HG03135 (cell line): Measurements from ENCODE around the gene RNU6-9.
"Not testable (repeated sequence)": the region's sequence is repeated elsewhere in the genome, so short reads cannot be mapped to it uniquely, and the experiment has no call there.

Experiments used
- ATAC-seq: cut with Tn5 transposase; IDR thresholded peaks from one replicate; pipeline ENCODE4 v1.9.1; 2021; ENCODE audit warnings: mild to moderate bottlenecking, moderate library complexity; ENCODE audit not compliant: unreplicated experiment

RNU6-9 gene

DNA sequence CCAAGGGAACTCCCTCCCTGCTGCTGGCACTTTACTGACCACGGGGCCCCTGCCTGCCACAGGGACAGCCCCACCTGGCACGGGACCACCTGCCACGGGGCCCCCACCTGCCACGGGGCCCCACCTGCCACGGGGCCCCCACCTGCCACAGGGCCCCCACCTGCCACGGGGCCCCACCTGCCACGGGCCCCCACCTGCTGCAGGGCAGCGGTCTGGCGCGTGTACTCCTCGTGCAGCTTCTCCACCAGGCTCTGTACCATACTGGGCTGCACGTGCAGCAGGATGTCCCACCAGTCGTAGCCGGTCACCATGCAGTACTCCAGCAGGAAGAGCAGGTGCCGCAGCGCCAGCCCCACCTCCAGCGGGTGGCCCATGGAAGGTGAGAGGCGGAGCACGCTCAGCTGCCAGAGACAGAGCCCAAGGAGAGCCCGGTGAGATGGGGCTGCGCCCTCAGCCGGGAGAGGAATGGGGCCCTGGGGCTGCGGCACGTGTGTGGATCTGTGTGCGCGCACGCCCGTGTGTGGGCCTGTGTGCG lies 16.4 kb upstream of the RNU6-9 start:
- no peak for ATAC-seq

DNA sequence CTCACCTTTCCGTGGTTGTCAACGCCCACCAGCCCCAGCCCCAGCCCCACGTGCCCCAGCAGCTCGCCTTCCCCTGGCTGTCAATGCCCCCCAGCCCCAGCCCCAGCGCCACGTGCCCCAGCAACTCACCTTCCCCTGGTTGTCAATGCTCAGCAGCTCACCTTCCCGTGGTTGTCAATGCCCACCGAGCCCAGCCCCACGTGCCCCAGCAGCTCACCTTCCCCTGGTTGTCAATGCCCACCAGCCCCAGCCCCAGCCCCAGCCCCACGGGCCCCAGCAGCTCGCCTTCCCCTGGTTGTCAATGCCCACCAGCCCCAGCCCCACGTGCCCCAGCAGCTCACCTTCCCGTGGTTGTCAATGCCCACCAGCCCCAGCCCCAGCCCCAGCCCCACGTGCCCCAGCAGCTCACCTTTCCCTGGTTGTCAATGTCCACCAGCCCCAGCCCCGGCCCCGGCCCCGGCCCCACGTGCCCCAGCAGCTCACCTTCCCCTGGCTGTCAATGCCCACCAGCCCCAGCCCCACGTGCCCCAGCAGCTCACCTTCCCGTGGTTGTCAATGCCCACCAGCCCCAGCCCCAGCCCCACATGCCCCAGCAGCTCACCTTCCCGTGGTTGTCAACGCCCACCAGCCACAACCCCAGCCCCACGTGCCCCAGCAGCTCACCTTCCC lies 15.2 kb upstream of the RNU6-9 start:
- not testable (repeated sequence) for ATAC-seq

DNA sequence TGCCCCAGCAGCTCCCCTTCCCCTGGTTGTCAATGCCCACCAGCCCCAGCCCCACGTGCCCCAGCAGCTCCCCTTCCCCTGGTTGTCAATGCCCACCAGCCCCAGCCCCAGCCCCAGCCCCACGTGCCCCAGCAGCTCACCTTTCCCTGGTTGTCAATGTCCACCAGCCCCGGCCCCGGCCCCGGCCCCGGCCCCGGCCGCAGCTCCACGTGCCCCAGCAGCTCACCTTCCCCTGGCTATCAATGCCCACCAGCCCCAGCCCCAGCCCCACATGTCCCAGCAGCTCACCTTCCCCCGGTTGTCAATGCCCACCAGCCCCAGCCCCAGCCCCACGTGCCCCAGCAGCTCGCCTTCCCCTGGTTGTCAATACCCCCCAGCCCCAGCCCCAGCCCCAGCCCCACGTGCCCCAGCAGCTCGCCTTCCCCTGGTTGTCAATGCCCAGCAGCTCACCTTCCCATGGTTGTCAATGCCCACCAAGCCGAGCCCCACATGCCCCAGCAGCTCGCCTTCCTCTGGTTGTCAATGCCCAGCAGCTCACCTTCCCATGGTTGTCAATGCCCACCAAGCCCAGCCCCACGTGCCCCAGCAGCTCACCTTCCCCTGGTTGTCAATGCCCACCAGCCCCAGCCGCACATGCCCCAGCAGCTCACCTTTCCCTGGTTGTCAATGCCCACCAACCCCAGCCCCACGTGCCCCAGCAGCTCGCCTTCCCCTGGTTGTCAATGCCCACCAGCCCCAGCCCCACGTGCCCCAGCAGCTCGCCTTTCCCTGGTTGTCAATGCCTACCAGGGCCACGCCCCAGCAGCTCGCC lies 14.3 kb upstream of the RNU6-9 start:
- ATAC-seq = not testable (repeated sequence)

DNA sequence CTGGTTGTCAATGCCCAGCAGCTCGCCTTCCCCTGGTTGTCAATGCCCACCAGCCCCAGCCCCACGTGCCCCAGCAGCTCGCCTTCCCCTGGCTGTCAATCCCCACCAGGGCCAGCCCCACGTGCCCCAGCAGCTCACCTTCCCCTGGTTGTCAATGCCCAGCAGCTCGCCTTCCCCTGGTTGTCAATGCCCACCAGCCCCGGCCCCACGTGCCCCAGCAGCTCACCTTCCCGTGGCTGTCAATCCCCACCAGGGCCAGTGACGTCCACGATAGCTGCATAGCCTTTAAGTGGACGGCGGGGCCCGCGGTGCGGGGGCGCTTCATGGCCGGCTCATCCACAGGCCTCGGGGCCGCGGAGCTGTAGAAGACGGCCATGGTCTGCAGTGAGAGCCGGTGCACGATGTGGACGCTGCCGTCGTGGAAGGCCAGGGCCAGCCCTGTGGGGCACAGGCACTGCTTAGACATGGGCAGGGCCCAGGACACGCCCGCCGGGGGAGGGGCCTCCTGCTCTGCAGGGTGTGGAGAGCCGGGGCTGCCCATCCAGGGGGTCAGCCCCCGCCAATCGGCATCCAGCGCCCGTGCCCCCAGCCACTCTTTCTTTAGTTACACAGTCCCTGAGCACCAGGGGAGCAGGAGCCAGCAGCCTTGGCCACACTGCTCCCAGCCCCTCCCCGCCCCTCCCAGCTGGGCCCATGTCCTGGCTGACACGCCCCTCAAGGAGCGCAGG lies 13.4 kb upstream of the RNU6-9 start:
- no peak for ATAC-seq

DNA sequence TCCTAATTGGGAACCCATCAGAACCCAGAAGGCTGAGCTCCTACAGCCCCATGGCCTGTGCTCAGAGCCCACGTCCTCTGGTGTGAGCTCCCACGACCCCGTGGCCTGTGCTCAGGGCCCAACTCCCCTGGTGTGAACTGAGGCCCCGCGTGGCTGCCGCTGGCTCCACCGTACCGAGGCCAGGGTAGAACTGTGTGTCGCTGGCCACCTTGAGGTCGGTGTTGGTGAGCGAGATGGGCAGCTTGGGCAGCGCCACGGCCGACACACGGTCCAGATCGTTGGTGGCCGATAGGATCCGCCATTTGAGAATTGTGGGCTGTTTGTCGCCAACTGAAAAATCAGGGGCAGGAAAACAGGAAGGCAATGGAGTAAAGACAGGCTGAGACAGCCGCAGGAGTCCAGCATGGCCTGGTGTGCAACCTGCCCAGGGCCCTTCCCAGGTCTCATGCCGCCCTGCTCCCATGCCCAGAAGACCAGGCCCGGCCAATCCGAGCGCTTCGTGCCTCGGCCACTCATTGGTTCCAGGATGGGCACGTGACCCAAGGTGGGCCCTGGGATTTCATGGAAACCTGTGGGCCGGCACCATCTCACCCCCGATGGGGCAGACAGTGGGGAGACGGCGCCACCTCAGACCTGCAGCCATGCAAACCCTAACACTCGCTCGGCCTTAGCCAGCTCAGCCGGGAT lies 11.8 kb upstream of the RNU6-9 start:
- ATAC-seq = no peak

DNA sequence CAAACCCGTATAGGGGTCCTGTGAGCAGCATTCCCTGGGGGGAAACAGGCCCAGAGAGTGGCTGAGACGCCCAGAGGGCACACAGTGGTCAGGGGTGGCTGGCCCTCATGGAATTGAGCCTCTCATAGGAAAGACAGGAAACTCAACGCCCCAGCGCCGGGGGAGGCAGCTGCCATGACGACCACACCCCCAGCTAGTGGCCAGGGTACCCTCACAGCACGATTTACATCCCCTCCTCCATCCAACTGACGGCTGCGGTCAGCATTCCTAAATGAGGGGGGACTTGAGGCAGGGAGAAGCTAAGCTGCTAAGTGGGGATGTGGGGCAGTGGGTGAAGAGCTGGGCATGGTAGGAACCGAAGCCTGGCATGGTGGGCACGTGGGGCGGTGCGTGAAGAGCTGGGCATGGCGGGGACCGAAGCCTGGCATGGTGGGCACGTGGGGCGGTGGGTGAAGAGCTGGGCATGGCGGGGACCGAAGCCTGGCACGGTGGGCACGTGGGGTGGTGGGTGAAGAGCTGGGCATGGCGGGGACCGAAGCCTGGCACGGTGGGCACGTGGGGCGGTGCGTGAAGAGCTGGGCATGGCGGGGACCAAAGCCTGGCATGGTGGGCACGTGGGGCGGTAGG lies 10.3 kb upstream of the RNU6-9 start:
- ATAC-seq = no peak

DNA sequence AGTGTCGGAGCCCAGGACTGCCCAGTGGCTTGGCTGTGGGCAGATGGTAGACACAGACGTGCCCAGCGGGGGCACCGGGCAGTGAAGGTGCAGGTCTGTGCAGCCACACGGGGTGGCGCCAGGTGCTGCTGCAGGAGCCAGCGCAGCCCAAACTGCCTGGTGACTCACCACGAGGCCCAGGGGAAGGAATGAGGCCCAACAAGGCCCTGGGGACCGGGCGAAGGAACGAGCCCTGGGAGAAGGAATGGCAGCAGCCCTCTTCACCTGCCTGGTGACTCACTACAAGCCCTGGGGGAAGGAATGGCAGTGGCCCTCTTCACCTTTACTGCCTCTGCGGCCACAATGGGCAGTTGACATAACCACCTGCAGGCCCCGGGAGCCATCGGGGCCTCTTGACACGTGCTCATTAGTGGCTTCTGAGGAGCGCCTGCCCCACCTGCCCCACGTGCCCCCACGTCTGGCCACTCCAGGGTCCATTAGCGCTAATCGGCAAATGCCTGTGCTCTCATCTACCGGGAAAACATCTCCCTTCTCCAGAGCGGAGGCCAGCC lies 9.5 kb upstream of the RNU6-9 start:
- ATAC-seq = no peak

DNA sequence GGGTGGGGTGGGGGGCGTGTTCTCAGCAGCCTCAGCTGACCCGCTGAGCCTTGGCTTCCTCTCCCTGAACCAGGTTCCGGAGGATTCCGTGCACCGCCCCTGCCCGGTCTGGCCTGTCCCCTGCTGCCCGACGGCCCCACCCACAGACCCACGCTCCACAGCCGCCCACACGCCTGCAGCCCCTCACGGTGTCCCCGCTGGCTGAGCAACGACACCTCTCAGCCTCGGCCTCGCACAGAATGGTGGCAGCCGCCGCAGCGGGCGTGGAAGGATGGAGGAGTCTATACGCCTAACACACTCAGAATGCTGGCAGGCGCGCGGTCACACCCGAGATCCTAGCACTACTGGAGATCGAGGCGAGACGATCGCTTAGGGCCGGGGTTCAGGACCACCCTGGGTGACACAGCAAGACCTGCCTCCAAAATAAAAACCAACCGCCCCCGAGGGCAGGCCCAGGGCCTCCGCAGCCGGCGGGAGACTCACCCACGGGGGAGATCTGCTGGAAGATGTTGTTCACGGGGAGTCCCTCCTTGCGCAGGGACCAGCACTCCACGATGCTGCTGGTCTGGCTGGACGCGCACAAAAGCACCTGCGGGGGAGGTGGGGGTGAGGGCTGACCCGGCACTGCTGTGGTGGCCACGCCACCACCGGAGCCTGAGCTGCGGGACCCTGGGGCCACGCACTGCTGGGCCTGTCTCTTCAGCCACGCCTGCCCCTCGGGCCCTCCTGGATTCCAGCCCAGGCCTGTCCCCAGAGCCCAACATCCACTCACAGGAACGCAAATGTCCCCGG lies 8.7 kb upstream of the RNU6-9 start:
- ATAC-seq = no peak

DNA sequence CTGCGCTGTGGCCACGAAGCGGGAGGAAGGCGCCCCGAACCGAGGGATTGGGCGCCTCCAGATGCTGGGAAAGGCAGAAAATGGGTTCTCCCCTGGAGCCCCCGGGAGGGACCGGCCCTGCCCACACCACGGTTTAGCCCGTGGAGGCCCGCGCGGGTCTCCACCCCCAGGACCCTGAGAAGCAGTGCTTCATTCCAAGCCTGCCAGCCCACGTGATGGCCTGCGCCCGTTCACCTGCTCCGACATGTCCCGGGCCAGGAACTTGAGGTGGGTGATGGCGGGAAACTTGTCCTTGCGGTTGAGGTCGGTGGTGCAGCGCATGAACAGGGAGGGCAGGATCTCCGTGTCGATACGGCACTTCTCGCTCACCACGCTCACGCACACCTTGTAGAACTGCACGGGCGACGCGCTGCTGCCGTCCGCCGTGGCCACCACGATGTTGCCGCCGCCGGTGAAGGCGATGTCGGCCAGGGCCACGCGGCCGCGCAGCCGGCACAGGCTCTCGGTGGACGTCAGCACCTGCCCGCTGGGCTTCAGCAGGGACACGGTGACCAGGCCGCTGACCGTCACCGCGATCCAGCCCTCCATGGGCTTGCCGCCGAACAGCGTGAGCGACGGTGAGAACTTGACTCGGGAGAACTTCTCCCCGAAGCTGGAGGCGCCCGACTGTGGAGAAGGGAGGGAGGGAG lies 7.6 kb upstream of the RNU6-9 start:
- no peak for ATAC-seq

DNA sequence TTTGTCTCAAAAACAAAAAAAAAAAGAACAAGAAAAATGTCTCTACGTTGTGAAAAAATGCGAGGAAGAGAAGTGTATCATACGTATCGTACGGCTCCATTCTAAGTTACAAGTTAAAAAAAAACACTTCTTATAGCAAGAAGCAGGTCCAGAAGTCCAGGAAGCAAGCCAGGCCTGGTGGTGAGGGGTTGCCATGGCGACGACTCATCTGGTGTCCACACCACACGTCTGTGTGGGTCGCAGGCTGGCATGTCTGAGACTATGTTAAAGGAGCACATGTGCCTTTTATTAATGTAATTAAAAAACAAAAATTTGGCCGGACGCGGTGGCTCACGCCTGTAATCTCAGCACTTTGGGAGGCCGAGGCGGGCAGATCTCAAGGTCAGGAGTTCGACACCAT lies 6.2 kb upstream of the RNU6-9 start:
- no peak for ATAC-seq

DNA sequence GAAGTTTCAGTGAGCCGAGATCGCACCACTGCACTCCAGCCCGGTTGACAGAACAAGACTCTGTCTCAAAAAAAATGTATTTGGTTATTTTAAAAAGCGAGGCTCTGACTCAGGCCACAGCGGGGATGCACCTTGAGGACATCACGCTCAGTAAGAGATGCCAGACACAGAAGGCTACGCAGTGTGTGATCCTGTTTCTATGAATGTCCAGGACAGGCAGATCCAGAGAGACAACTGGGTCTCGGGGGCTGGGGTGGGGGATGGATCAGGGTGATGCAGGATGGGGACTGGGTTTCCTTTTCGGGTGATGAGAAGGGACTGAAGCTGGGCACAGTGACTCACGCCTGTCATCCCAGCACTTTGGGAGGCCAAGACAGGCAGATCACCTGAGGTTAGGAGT lies 5.7 kb upstream of the RNU6-9 start:
- ATAC-seq = no peak

DNA sequence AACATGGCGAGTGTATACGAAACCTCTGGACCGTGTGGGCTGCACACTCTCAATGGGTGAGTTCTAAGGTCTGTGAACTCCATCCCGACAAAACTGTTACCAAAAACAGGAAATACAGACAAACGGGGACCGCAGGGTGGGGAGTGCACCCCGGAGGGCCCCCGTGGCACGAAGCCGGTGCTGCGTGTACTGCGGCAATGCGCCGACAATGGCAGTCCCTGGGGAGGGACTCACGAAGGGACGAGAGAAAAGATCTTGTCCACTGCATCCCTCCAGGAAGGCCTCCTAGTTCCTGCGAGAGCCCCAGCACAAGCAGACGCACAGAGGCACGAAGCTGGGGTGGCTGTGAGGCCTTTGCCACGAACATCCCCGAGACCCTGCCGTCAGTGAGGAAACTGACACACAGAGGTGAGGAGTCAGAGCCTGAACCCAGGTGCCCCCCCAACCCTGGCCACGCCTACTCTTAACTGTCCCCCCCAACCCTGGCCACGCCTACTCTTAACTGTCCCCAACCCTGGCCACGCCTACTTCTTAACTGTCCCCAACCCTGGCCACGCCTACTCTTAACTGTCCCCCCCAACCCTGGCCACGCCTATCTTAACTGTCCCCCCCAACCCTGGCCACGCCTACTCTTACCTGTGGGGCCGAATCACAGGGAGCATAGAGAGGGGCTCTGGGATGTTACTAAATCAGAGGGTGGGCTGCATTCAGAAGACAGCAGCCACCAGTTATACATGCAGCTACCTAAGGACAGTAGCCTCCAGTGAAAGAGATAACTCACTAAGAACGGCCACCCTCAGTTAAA lies 4.5 kb upstream of the RNU6-9 start:
- no peak for ATAC-seq

DNA sequence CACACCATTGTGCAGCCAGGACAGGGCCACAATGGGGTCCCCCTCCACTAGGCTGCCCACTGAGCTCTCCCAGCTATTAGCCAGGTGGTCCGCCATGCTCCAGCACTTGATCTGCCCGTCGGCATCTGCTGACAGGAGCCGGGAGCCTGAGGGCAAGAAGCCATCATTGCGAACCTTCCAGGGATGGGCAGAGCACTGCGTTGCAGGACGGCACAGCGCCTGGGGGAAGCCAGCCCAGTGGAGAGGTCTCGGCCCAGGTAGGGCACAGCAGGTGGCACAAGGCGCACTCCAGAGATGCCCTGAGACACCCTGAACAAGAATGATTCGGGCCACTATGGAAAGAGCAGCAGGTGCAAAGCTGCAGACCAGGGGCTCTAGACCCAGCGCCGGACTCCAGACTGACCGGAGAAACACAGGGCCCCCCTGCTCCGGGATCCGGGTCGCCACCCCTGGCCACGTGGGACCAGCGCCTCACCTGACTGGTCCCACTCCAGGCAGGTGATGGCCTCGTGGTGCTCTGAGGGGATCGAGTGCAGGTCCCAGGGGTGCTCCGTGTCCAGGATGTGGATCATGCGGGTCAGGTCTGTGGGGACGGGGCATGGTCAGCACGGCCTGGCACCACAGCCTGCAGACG lies 3.5 kb upstream of the RNU6-9 start:
- ATAC-seq = no peak

DNA sequence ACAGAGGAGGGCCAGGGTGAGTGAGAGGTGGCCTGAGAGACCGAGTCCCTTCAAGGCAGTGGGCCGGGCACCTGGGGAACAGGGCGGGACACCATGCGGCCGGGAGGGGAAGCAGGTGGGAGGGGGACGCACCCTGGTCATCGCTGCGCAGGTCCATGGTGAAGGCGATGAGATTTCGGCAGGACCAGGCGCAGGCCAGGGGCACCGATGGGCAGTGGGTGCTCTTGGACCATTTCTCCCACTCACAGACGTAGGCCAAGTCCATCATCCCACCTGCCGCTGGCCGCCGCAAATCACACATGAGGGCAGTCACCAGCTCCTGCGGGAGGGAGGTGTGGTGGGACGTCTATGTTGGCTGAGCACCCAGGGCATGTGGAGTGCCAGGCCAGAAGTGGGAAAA lies 2.5 kb upstream of the RNU6-9 start:
- no peak for ATAC-seq

DNA sequence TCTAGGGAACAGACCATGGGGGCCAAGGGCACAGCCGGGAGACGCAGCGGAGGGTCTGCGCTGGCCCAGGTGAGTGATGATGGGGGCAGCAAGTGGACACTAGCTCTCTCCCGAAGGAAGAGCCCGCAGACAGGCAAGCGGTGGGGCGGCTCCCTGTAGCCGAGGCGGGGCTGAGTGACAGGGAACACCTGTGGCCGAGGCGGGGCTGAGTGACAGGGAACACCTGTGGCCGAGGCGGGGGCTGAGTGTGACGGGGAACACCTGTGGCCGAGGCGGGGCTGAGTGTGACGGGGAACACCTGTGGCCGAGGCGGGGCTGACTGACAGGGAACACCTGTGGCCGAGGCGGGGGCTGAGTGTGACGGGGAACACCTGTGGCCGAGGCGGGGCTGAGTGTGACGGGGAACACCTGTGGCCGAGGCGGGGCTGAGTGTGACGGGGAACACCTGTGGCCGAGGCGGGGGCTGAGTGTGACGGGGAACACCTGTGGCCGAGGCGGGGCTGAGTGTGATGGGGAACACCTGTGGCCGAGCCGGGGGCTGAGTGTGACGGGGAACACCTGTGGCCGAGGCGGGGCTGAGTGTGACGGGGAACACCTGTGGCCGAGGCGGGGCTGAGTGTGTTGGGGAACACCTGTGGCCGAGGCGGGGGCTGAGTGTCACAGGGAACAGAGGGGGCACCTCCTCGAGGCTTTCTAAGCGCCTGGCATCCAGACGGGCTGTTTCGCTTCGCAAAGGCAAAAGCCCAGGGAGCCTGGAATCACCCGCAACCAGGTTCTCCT lies 1.7 kb upstream of the RNU6-9 start:
- ATAC-seq = not testable (repeated sequence)

DNA sequence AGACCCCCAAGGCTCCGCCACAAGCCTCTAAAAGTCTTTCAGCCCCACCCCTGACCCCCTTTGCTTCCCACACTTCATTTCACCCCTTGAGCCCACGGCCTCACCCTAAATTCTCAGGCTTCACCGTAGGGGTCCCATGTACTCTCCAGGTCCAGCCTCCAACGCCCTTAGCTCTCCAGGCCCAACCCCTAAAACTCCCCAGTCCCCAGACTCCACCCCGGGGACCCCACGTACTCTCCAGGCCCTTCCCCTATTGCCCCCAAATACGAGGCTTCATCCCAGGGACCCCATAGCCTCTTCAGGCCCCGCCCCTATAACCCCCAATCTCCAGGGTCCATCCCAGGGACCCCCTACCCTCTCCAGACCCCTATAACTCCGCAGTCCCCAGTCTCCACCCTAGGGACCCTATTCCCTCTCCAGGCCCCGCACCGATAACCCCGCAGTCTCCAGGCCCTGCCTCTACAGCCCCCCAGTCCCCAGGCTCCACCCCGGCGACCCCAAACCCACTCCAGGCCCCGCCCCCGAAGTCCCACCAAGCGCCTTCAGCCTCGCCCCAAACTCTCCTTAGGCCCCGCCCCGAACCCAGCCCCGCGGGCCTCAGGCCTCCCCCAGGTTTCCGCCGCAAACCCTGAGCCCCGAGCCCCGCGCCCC lies 916 bp upstream of the RNU6-9 start:
- ATAC-seq = no peak
